Endothelial cell of hepatic sinusoid (primary cell): ENCODE data around the gene ARHGAP21.
"Not testable (repeated sequence)": the region's sequence is repeated elsewhere in the genome, so short reads cannot be mapped to it uniquely, and the experiment has no call there.

Source experiments
- in situ Hi-C: cut with HindIII; loops from 2 replicates; pipeline ENCODE4 v1.10.0; 2017; ENCODE audit warnings: low sequenced_read_pairs

The ARHGAP21 gene

GRCh38 chr10:24723788-24724380 lies at the start of gene ARHGAP21:
Gene ARHGAP21, minus strand, starts transcription at chr10:24723887. Its CDS starts 1,988 bp downstream, at chr10:24721899.
- in situ Hi-C loops = no loop called here

- in situ Hi-C loops = loop anchor here (5.0 kb wide), 2 partner anchors 45 to 50 kb away; no protein-coding TSS in a partner anchor
Measured at GRCh38 chr10:24771943-24772694, 48.4 kb upstream of the ARHGAP21 start.

GRCh38 chr10:24764991-24765390 lies 41.3 kb upstream of the ARHGAP21 start:
- in situ Hi-C loops = not testable (repeated sequence)

GRCh38 chr10:24762966-24763623 lies 39.4 kb upstream of the ARHGAP21 start:
- in situ Hi-C loops = no loop called here

GRCh38 chr10:24762161-24762924 lies 38.7 kb upstream of the ARHGAP21 start:
- in situ Hi-C loops = no loop called here

GRCh38 chr10:24759672-24760071 lies 36.0 kb upstream of the ARHGAP21 start:
- in situ Hi-C loops = no loop called here

GRCh38 chr10:24758254-24758653 lies 34.6 kb upstream of the ARHGAP21 start:
- in situ Hi-C loops = not testable (repeated sequence)

- in situ Hi-C loops = no loop called here
Measured at GRCh38 chr10:24756283-24756682, 32.6 kb upstream of the ARHGAP21 start.

GRCh38 chr10:24751716-24752115 lies 28.0 kb upstream of the ARHGAP21 start:
- in situ Hi-C loops = no loop called here

- in situ Hi-C loops = no loop called here
Measured at GRCh38 chr10:24750695-24751094, 27.0 kb upstream of the ARHGAP21 start.

GRCh38 chr10:24748214-24748613 lies 24.5 kb upstream of the ARHGAP21 start:
- in situ Hi-C loops = no loop called here

GRCh38 chr10:24744946-24745345 lies 21.3 kb upstream of the ARHGAP21 start:
- in situ Hi-C loops = no loop called here

GRCh38 chr10:24740714-24741113 lies 17.0 kb upstream of the ARHGAP21 start:
- in situ Hi-C loops = no loop called here

- in situ Hi-C loops = no loop called here
Measured at GRCh38 chr10:24737001-24737400, 13.3 kb upstream of the ARHGAP21 start.

- in situ Hi-C loops = no loop called here
Measured at GRCh38 chr10:24731942-24732341, 8.3 kb upstream of the ARHGAP21 start.

GRCh38 chr10:24730811-24731210 lies 7.1 kb upstream of the ARHGAP21 start:
- in situ Hi-C loops = no loop called here

GRCh38 chr10:24727786-24728185 lies 4.1 kb upstream of the ARHGAP21 start:
- in situ Hi-C loops = loop anchor here (5.0 kb wide), 1 partner anchor 45 kb away; no protein-coding TSS in a partner anchor

- in situ Hi-C loops = loop anchor here (5.0 kb wide), 1 partner anchor 46 kb away; no protein-coding TSS in a partner anchor
Measured at GRCh38 chr10:24726626-24727025, 2.9 kb upstream of the ARHGAP21 start.

GRCh38 chr10:24726029-24726428 lies 2.3 kb upstream of the ARHGAP21 start:
- in situ Hi-C loops = loop anchor here (5.0 kb wide), 1 partner anchor 46 kb away; no protein-coding TSS in a partner anchor

GRCh38 chr10:24724381-24725228 lies 918 bp upstream of the ARHGAP21 start:
- in situ Hi-C loops = loop anchor here (5.0 kb wide), 1 partner anchor 48 kb away; no protein-coding TSS in a partner anchor
